GM13977 (cell line): ENCODE measurements around the gene PARD3.

Experiments used
- DNase-seq: peaks from one replicate; pipeline ENCODE4 v3.0.0; 2012; ENCODE audit warnings: low spot score
- CTCF ChIP-seq: IDR thresholded peaks from 2 replicates; pipeline ENCODE4 v1.5.1; 2012; ENCODE audit warnings: mild to moderate bottlenecking, control low read depth; ENCODE audit not compliant: insufficient read depth; ENCODE audit errors: extremely low read depth, missing control alignments
- in situ Hi-C: fragments of 300-500 bp; cut with MboI; formaldehyde crosslinking; loops from one replicate; pipeline ENCODE4 v1.12.0; 2022; ENCODE audit warnings: low sequenced_read_pairs, low pct_unique_long_range_greater_than_20kb, mixed read lengths, inconsistent platforms; ENCODE audit not compliant: unreplicated experiment

PARD3 gene

GRCh38 chr10:34339816-34340553 lies 475.1 kb downstream of the PARD3 start:
- no peak for DNase-seq
- in situ Hi-C loops: no loop called here
- no peak for TF ChIP-seq CTCF

GRCh38 chr10:34337917-34338316 lies 477.2 kb downstream of the PARD3 start:
- TF ChIP-seq CTCF: no peak
- in situ Hi-C loops: no loop called here
- DNase-seq: no peak

GRCh38 chr10:34335960-34336690 lies 479.0 kb downstream of the PARD3 start:
- no peak for DNase-seq
- no peak for TF ChIP-seq CTCF
- in situ Hi-C loops: no loop called here

GRCh38 chr10:34334908-34335307 lies 480.2 kb downstream of the PARD3 start:
- in situ Hi-C loops: no loop called here
- no peak for DNase-seq
- TF ChIP-seq CTCF: no peak

GRCh38 chr10:34333513-34333912 lies 481.6 kb downstream of the PARD3 start:
- TF ChIP-seq CTCF: no peak
- in situ Hi-C loops: no loop called here
- no peak for DNase-seq

- in situ Hi-C loops: no loop called here
- no peak for TF ChIP-seq CTCF
- DNase-seq: no peak
These were observed 487.9 kb downstream of the PARD3 start for GRCh38 chr10:34327184-34327583.
